Right lobe of liver (tissue), 4 donors: ENCODE measurements around the gene NOL8.

Experiments
- POLR2A ChIP-seq: fragments of 450-650 bp; IDR thresholded peaks from one replicate; pipeline ENCODE4 v1.6.1; 2017; ENCODE audit warnings: antibody characterized with exemption, mild to moderate bottlenecking
- TF ChIP-seq, protein P1 (sequence below), 4 donors: fragments of 200-600 bp in 3 of 4; fragments of 450-650 bp in 1 of 4; IDR thresholded peaks; one replicate each; pipeline versions ENCODE4 v1.5.1 to v1.8.0; 2016 to 2022; ENCODE audit warnings: antibody characterized with exemption in 4 of 4, mild to moderate bottlenecking in 2 of 4
- donor health status: DM: no; HTN: no; CAD: no.
- donor health status: DM: no; HTN: no; CAD: no.
- donor health status: DM: no; HTN: yes; CAD: no.

DNA sequence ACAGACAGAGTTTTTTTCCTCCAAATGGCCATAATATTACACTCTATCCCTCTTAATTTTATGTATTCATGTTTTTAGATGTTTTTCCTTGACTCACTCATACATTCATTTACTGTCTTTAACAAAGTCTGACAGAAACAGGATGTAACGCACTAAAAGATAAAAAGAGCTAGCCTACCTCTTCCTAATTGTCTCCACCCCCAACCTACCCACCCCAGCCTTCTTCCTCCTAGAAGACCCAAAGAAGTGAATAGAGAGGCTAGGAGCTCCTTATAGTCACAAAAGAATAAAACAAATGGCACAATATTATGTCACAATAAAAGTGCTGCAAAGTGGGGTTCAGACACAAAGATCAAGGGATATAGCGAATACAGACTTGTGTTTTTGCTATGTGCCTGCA, 719 bp downstream of the NOL8 start:
- TF ChIP-seq, protein P1, sequence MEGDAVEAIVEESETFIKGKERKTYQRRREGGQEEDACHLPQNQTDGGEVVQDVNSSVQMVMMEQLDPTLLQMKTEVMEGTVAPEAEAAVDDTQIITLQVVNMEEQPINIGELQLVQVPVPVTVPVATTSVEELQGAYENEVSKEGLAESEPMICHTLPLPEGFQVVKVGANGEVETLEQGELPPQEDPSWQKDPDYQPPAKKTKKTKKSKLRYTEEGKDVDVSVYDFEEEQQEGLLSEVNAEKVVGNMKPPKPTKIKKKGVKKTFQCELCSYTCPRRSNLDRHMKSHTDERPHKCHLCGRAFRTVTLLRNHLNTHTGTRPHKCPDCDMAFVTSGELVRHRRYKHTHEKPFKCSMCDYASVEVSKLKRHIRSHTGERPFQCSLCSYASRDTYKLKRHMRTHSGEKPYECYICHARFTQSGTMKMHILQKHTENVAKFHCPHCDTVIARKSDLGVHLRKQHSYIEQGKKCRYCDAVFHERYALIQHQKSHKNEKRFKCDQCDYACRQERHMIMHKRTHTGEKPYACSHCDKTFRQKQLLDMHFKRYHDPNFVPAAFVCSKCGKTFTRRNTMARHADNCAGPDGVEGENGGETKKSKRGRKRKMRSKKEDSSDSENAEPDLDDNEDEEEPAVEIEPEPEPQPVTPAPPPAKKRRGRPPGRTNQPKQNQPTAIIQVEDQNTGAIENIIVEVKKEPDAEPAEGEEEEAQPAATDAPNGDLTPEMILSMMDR (IDR thresholded peaks at IDR 0.05): no peak
- TF ChIP-seq POLR2A: no peak
